Karpas-422 (cell line): Measurements from ENCODE around the gene ZNF354C. TPM values are rescaled to one million over a fixed set of nuclear protein-coding genes. Genes with fewer than 3 reads are reported as not detected.

Source experiments
- DNase-seq: peaks from one replicate; pipeline ENCODE4 v3.0.0-alpha.2; 2015
- H2AFZ ChIP-seq: fragments of 200-600 bp; sonication (generic); 2 replicates; pipeline ENCODE4 v1.6.1; 2014; ENCODE audit warnings: antibody characterized with exemption, low read length, mixed read lengths
- H3K27ac ChIP-seq: fragments of 200-600 bp; sonication (generic); 2 replicates; pipeline ENCODE4 v1.5.1; 2014; ENCODE audit warnings: mild to moderate bottlenecking, low read length, moderate library complexity
- H3K27me3 ChIP-seq: fragments of 200-600 bp; sonication (generic); 2 replicates; pipeline ENCODE4 v1.6.1; 2014; ENCODE audit warnings: low read length, mixed read lengths
- H3K36me3 ChIP-seq: fragments of 200-600 bp; sonication (generic); 2 replicates; pipeline ENCODE4 v1.6.1; 2014; ENCODE audit warnings: low read length, mixed read lengths; ENCODE audit not compliant: insufficient read depth
- H3K4me1 ChIP-seq: fragments of 200-600 bp; sonication (generic); 2 replicates; pipeline ENCODE4 v1.6.1; 2014; ENCODE audit warnings: mild to moderate bottlenecking, low read length, mixed read lengths
- H3K4me2 ChIP-seq: fragments of 200-600 bp; sonication (generic); 2 replicates; pipeline ENCODE4 v1.6.1; 2014; ENCODE audit warnings: low read length, low read depth, mild to moderate bottlenecking; ENCODE audit not compliant: poor library complexity, severe bottlenecking
- H3K4me3 ChIP-seq: fragments of 200-600 bp; sonication (generic); 2 replicates; pipeline ENCODE4 v1.5.1; 2014; ENCODE audit warnings: mild to moderate bottlenecking, antibody characterized with exemption, low read length, mixed read lengths
- H3K79me2 ChIP-seq: fragments of 200-600 bp; sonication (generic); 2 replicates; pipeline ENCODE4 v1.6.1; 2014; ENCODE audit warnings: mild to moderate bottlenecking, low read length, mixed read lengths
- H3K9ac ChIP-seq: fragments of 200-600 bp; sonication (generic); 2 replicates; pipeline ENCODE4 v1.6.0; 2014; ENCODE audit warnings: low read length
- H3K9me2 ChIP-seq: fragments of 200-600 bp; sonication (generic), shearing (Covaris generic); replicated peaks from 2 replicates; pipeline ENCODE4 v1.6.0; 2014; ENCODE audit warnings: mild to moderate bottlenecking, low read length, moderate library complexity; ENCODE audit not compliant: insufficient read depth
- H3K9me3 ChIP-seq: fragments of 300-700, 200-600 bp; sonication (generic); 2 replicates; pipeline ENCODE4 v1.6.1; 2014; ENCODE audit warnings: low read length, mixed read lengths
- H4K20me1 ChIP-seq: fragments of 200-600 bp; sonication (generic); 2 replicates; pipeline ENCODE4 v1.6.1; 2014; ENCODE audit warnings: mild to moderate bottlenecking, antibody characterized with exemption, low read length, low read depth; ENCODE audit not compliant: insufficient read depth
- total RNA-seq: library from RNA; depleted of rRNA; stranded (reverse); fragments of >200 nt; shearing (Covaris generic); gene quantifications from 2 replicates; pipeline ENCODE4 v1.2.3, GENCODE V29; 2014; ENCODE audit warnings: low replicate concordance

Gene ZNF354C
- total RNA-seq, 1 experiment from 2014 or later = not detected

- Histone ChIP-seq H3K79me2 (no peaks in the 10 kb centered on the region), H3K36me3 (no peaks in the 10 kb centered on the region), H3K9me2 (no peaks in the 10 kb centered on the region), H3K4me3 (no peak overlapping the region), H3K27ac (no peak overlapping the region), H3K9ac (no peak overlapping the region), H4K20me1 (no peaks in the 10 kb centered on the region), H3K27me3 (no peaks in the 10 kb centered on the region), H2AFZ (no peak overlapping the region), H3K4me1 (no peaks in the 10 kb centered on the region), H3K4me2 (no peak overlapping the region), H3K9me3 (no peaks in the 10 kb centered on the region)
- DNase-seq = no peak
These were observed 62.4 kb downstream of the ZNF354C start for GRCh38 chr5:179122411-179123108.

- Histone ChIP-seq H3K4me3 (no peak overlapping the region), H3K4me2 (no peak overlapping the region), H3K36me3 (no peaks in the 10 kb centered on the region), H3K9me3 (no peaks in the 10 kb centered on the region), H2AFZ (no peak overlapping the region), H3K9me2 (no peaks in the 10 kb centered on the region), H3K27ac (no peak overlapping the region), H3K9ac (no peak overlapping the region), H3K27me3 (no peaks in the 10 kb centered on the region), H3K79me2 (no peaks in the 10 kb centered on the region), H4K20me1 (no peaks in the 10 kb centered on the region), H3K4me1 (no peaks in the 10 kb centered on the region)
- no peak for DNase-seq
These were observed 62.9 kb downstream of the ZNF354C start for GRCh38 chr5:179123109-179123426.

GRCh38 chr5:179123491-179124272 is 63.5 kb downstream of the ZNF354C start:
- H3K36me3 ChIP-seq = no peaks in the 10 kb centered on the region
- no peaks in the 10 kb centered on the region for H3K27me3 ChIP-seq
- no peaks in the 10 kb centered on the region for H3K79me2 ChIP-seq
- no peaks in the 10 kb centered on the region for H3K9me3 ChIP-seq
- no peak for DNase-seq
- H3K4me1 ChIP-seq = no peaks in the 10 kb centered on the region
- no peak overlapping the region for H3K4me2 ChIP-seq
- H3K27ac ChIP-seq = no peak overlapping the region
- H4K20me1 ChIP-seq = no peaks in the 10 kb centered on the region
- no peak overlapping the region for H3K4me3 ChIP-seq
- no peaks in the 10 kb centered on the region for H3K9me2 ChIP-seq
- no peak overlapping the region for H2AFZ ChIP-seq
- H3K9ac ChIP-seq = no peak overlapping the region

- no peak overlapping the region for H2AFZ ChIP-seq
- DNase-seq = no peak
These were observed 64.2 kb downstream of the ZNF354C start for GRCh38 chr5:179124273-179124852.

GRCh38 chr5:179124853-179125788 is 64.9 kb downstream of the ZNF354C start:
- H3K4me3 ChIP-seq = no peak overlapping the region
- no peaks in the 10 kb centered on the region for H3K36me3 ChIP-seq
- no peaks in the 10 kb centered on the region for H4K20me1 ChIP-seq
- no peak overlapping the region for H2AFZ ChIP-seq
- H3K79me2 ChIP-seq = no peaks in the 10 kb centered on the region
- no peaks in the 10 kb centered on the region for H3K9me2 ChIP-seq
- H3K9me3 ChIP-seq = no peaks in the 10 kb centered on the region
- DNase-seq = no peak
- no peak overlapping the region for H3K4me2 ChIP-seq
- no peak overlapping the region for H3K27ac ChIP-seq
- no peaks in the 10 kb centered on the region for H3K27me3 ChIP-seq
- H3K9ac ChIP-seq = no peak overlapping the region
- H3K4me1 ChIP-seq = no peaks in the 10 kb centered on the region

More at GRCh38 chr5:179124273-179124852, 64.2 kb downstream of the ZNF354C start:
- no peaks in the 10 kb centered on the region for H4K20me1 ChIP-seq
- H3K9ac ChIP-seq = no peak overlapping the region
- no peaks in the 10 kb centered on the region for H3K9me2 ChIP-seq
- no peak overlapping the region for H3K27ac ChIP-seq
- H3K4me2 ChIP-seq = no peak overlapping the region
- H3K4me3 ChIP-seq = no peak overlapping the region
- H3K27me3 ChIP-seq = no peaks in the 10 kb centered on the region
- H3K9me3 ChIP-seq = no peaks in the 10 kb centered on the region
- H3K36me3 ChIP-seq = no peaks in the 10 kb centered on the region
- no peaks in the 10 kb centered on the region for H3K4me1 ChIP-seq
- H3K79me2 ChIP-seq = no peaks in the 10 kb centered on the region

- Histone ChIP-seq H3K4me1 (no peaks in the 10 kb centered on the region), H3K4me3 (no peak overlapping the region), H3K36me3 (no peaks in the 10 kb centered on the region), H3K27me3 (no peaks in the 10 kb centered on the region), H3K9ac (no peak overlapping the region), H2AFZ (no peak overlapping the region), H3K79me2 (no peaks in the 10 kb centered on the region), H3K4me2 (no peak overlapping the region), H3K27ac (no peak overlapping the region), H3K9me2 (no peaks in the 10 kb centered on the region), H4K20me1 (no peaks in the 10 kb centered on the region), H3K9me3 (no peaks in the 10 kb centered on the region)
- DNase-seq = no peak
These were observed 65.8 kb downstream of the ZNF354C start for GRCh38 chr5:179125789-179126505.

- H3K9me3 ChIP-seq = no peaks in the 10 kb centered on the region
- H3K9me2 ChIP-seq = no peaks in the 10 kb centered on the region
- H3K9ac ChIP-seq = no peak overlapping the region
- H3K4me3 ChIP-seq = no peak overlapping the region
- no peaks in the 10 kb centered on the region for H3K27me3 ChIP-seq
- H3K27ac ChIP-seq = no peak overlapping the region
- no peak for DNase-seq
- no peaks in the 10 kb centered on the region for H4K20me1 ChIP-seq
- H3K79me2 ChIP-seq = no peaks in the 10 kb centered on the region
- no peaks in the 10 kb centered on the region for H3K4me1 ChIP-seq
- no peak overlapping the region for H2AFZ ChIP-seq
- H3K36me3 ChIP-seq = no peaks in the 10 kb centered on the region
- H3K4me2 ChIP-seq = no peak overlapping the region
These were observed 66.4 kb downstream of the ZNF354C start for GRCh38 chr5:179126506-179126991.
